Activated effector memory CD4-positive, alpha-beta T cell treated with anti-CD3 and anti-CD28 coated beads, Interleukin-2, amount 50 U/mL, for 16 hours (primary cell): ENCODE data around the gene TLE7.

Source experiments
- DNase-seq: peaks from one replicate; pipeline ENCODE4 v3.0.0-alpha.2; 2020

TLE7 gene

DNA sequence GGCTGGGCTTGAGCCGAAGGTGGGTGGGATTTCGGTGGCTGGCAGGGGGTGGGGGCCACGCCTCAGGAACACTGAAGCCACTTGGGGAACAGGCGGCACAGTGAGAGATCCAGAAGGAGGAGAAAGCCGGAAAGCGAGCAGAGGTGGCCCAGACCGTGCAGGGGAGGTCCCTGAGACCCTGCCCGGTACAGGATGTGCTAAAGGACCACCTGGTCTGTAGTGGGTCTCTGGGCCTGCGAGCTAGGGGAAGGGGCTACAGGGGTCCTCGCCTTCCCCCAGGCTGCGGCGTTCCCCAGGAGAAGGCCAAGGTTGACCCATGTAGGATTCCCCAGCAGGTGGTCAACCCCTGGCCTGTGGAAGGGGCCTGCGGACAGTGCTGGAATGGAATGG lies at the start of gene TLE7:
Gene TLE7, minus strand, starts transcription at position 4 of the 390 bp plus-strand sequence. CDS start 8,730 bp downstream, outside the sequence.
- DNase-seq: no peak

GRCh38 chr16:71491054-71491453 lies 49.2 kb upstream of the TLE7 start:
- no peak for DNase-seq

DNA sequence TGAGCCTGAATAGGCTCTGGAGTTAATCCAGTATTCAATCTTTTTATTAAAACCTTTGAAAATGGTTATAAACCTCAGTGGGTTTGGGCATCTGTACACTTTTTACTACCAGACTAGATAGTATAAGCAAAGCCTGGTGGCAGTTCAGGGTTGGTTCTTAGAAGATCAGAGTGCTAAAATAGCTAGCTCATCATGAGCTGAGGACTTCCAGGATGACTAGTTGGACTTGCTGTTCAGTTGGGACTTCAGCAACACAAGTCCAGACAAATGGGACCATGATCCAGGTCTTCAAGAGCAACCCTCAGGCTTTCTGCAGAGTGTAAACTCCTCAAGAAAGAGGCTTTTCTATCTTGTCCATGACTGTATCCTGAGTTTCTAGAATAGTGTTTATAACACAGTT lies 48.5 kb upstream of the TLE7 start:
- no peak for DNase-seq

DNA sequence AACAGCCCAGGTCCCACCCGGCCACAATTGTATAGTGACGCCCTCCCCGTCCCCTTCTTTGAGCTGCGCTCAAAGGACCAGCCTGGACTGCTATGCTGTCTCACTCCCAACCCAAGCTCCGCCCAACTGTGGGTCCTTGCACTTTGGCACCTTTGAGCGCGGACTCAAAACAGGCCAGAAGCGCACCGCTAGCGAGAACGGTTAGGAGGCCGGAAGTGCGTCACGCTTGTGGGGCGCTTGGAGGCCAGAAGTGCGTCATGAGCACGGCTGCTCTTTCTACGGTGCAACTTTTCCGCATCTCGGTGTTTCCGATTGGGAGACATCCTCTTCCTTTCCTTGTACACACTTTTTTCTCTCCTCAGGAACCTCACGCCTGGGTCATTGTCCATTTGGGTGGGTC lies 47.3 kb upstream of the TLE7 start, which contains the start of gene ZNF19:
Gene ZNF19, minus strand, starts transcription at position 203 of the 400 bp plus-strand sequence. CDS start 7,210 bp downstream, outside the sequence.
- no peak for DNase-seq

- DNase-seq: peak; percentile 92
Observed at GRCh38 chr16:71484006-71484893, 42.4 kb upstream of the TLE7 start.

GRCh38 chr16:71482569-71482968 lies 40.7 kb upstream of the TLE7 start:
- no peak for DNase-seq

DNA sequence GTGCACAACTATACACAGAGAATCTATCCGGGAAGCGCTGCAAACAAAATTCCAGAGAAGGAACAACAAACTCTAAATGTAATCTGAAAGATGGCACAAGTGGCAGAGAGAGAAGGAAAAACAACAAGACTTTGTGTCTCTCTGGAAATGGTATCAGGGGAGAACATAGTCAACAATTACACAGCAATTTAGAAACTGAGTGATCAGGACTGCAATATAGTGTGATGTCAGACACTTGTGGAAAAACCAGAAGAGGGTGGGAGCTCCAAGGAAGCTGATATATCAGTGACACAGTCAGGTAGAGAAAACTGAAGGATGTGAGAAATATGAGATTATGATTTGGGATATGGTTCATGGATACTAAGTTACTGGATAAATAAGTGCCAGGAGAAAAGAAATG lies 39.1 kb upstream of the TLE7 start:
- no peak for DNase-seq

GRCh38 chr16:71479420-71479819 lies 37.6 kb upstream of the TLE7 start:
- DNase-seq: no peak

GRCh38 chr16:71476457-71477124 lies 34.7 kb upstream of the TLE7 start:
- DNase-seq: no peak

DNA sequence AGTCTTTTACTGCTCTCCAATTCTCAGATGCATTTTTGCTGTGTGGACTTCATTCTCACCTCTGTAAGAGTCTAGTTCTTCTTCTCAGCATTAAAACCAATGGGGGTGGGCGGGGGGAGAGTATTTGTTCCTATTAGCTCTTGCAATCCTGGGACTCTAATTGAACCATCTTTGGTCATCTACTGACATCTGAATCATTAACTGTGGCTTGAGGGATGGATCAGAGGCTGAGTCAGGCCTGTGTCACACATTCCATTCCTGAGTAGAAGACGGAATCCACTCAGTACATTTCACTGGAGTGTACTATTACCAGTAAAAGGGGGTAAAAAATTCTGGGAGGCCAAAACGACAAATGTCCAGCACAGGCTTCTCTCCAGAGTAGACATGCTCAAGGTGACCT lies 33.0 kb upstream of the TLE7 start:
- DNase-seq: no peak

DNA sequence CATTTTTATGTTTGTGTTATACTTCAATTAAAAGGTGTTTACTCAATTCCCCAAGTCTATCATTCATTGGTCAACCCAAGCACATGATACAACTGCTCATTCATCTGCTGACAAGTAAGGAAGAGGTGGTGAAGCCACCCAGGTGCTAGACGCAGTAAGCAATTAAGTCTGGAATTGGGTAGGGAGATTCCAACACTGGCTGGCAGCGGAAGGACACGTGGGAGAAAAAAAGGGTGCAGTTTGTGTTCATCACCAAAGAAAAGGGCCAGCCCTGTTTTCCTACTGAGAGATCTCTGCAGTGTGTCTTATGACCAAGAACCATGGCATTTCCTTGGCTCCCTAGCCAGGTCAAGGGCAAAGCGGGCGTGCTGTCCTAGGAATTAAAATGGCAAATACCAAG lies 32.0 kb upstream of the TLE7 start:
- DNase-seq: no peak

- DNase-seq: no peak
Observed at GRCh38 chr16:71472931-71473330, 31.1 kb upstream of the TLE7 start.

GRCh38 chr16:71472051-71472450 lies 30.2 kb upstream of the TLE7 start:
- DNase-seq: no peak

- DNase-seq: peak; percentile 71
Observed at GRCh38 chr16:71467810-71468209, 26.0 kb upstream of the TLE7 start.

DNA sequence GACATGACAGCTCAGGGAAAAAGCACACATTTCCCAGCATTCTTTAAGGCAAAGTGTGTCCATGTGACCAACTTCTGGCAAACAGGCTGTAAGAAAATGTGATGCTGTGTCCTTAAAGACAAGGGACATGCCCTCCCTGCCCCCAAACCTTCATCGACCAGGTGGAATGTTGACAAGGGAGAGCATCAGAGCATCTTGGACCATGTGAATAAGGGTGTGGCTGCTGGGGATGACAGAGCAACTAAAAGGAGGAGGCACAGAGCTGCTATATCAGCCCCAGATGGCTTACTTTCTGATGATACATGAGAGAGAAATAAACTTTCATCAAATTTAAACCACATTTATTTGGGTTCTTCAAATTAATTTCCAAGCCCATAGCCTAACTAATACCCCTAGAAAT lies 22.4 kb upstream of the TLE7 start:
- no peak for DNase-seq

DNA sequence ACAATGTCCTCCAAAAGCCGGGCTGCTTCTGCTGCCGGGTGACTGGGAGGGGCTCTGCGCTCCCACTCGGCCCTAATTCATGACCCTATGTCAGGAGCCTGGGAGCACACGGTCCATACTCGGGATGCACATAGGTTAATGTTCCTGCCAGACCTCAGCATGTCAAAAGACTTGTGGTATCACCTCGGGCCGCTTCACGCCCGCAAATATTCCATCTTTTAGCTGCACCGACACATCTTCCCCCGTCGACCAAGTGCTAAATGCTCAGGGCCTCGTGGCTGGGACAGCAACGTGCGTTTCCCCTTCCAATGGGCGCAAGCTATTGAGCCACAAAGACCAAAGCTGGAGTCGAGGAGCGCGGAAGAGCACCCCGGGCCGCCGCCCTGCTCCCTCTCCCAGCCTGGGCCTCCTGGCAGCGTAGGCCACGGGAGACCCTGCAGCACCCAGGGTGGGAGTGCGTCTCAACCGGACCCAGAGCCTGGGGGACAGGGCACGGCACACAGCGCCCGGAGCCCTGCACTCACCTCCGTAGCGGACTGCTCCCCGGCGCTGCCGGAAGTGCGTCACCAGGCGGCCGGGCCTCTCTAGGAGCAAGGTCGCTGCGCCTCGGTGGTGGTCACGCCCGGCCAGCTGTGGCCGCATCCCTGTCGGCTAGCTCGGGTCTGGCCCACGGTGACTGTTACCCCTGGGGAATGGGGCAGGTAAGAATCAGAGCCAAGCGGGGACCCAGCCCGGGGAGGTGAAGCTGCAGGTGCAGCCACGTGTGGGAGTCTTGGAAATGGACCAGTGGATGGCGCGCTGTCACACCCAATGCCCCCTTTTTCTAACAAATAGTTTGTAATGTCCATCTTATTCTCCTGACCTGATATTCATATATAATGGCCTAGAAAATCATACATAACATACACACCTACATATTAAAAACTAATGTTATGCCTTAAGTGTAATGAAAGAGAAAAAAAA lies 20.1 kb upstream of the TLE7 start, which contains the start of gene ZNF23:
Gene ZNF23, minus strand, starts transcription at position 562 of the 963 bp plus-strand sequence. CDS start 5,451 bp downstream, outside the sequence.
- DNase-seq: peak; percentile 92

- DNase-seq: no peak
Observed at GRCh38 chr16:71460941-71461340, 19.1 kb upstream of the TLE7 start.

- DNase-seq: no peak
Observed at GRCh38 chr16:71460236-71460635, 18.4 kb upstream of the TLE7 start.

- no peak for DNase-seq
Observed at GRCh38 chr16:71459510-71459909, 17.7 kb upstream of the TLE7 start.

- DNase-seq: no peak
Observed at GRCh38 chr16:71456801-71457200, 14.9 kb upstream of the TLE7 start.

DNA sequence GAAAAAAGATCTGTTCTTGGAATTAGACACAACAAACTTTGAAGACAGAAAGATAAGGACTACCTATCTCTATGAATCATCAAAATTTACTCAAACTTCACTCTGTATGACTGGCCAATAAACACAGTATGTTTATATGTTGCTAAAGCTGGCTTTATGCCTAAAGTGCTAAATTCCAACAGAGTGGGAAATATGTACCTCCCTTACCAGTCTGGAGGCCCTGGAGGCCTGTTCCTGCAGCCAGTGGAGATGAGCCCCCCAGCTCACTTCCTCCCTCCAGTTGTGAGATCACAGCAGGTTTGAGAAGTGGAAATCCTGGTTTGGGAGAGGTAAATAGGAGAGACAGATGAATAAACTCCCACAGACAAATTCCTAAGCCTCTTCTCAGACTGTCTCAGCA lies 11.2 kb upstream of the TLE7 start:
- no peak for DNase-seq

DNA sequence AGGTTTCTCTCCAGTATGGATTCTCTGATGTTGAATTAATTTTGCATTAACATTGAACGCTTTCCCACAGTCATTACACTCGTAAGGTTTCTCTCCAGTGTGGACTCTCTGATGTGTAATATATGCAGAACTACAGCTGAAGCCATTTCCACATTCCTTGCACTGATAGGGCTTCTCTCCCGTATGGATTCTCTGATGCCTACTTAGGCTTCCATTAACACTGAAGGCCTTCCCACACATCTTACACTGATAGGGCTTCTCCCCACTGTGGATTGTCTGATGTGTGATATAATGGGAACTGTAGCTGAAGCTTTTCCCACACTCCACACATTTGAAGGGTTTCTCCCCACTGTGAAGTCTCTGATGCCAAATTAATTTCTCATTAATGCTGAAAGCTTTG lies 7.2 kb upstream of the TLE7 start:
- no peak for DNase-seq
